BLaER1 treated with 17β-estradiol and CSF1 and Interleukin-3, amounts not matched to agents 10 nM and 100 nM (cell line): ENCODE measurements around the gene TRIOBP.

Experiments
- H3K27ac ChIP-seq, 11 experiments: shearing (Covaris generic); formaldehyde crosslinking; 2 replicates each; pipeline ENCODE4 v1.8.1; 2022
- H3K27me3 ChIP-seq, 11 experiments: shearing (Covaris generic); formaldehyde crosslinking; 2 replicates each; pipeline ENCODE4 v1.8.1; 2022
- H3K36me3 ChIP-seq, 11 experiments: shearing (Covaris generic); formaldehyde crosslinking; 2 replicates each; pipeline ENCODE4 v1.8.1; 2022
- H3K4me1 ChIP-seq, 10 experiments: shearing (Covaris generic); formaldehyde crosslinking; 2 replicates each; pipeline ENCODE4 v1.8.1; 2022
- H3K4me2 ChIP-seq, 11 experiments: shearing (Covaris generic); formaldehyde crosslinking; 2 replicates each; pipeline ENCODE4 v1.8.1; 2022
- H3K4me3 ChIP-seq, 10 experiments: shearing (Covaris generic); formaldehyde crosslinking; 2 replicates each; pipeline ENCODE4 v1.8.1; 2022
- H3K9ac ChIP-seq, 11 experiments: shearing (Covaris generic); formaldehyde crosslinking; 2 replicates each; pipeline ENCODE4 v1.8.1; 2022
- H3K9me3 ChIP-seq, 11 experiments: shearing (Covaris generic); formaldehyde crosslinking; replicated peaks in 1 of 11; 2 replicates each; pipeline ENCODE4 v1.8.1; 2022
- H4K20me1 ChIP-seq, 11 experiments: shearing (Covaris generic); formaldehyde crosslinking; 2 replicates each; pipeline ENCODE4 v1.8.1; 2022
- Cebpa-rat ChIP-seq, 11 experiments: shearing (Covaris generic); IDR thresholded peaks; 2 replicates each; pipeline ENCODE4 v1.8.1; 2022

TRIOBP gene

GRCh38 chr22:37816543-37817180 lies 119.8 kb downstream of the TRIOBP start:
- H3K4me1 ChIP-seq = peaks cover 6 to 13% (median 10%) of the 10 kb centered on the region in 10 experiments; a peak in 15 of 20 replicates
- peaks cover 0 to 28% (median 0%) of the 10 kb centered on the region in 11 experiments; a peak in 3 of 22 replicates for H3K36me3 ChIP-seq
- H3K4me3 ChIP-seq = no peak overlapping the region
- H4K20me1 ChIP-seq = peaks cover 0 to 10% (median 0%) of the 10 kb centered on the region in 11 experiments; a peak in 5 of 22 replicates
- peak overlapping the region in 1 of 11 experiments; percentile 19; a peak in 3 of 22 replicates for H3K9ac ChIP-seq
- peaks cover 31 to 47% (median 42%) of the 10 kb centered on the region in 11 experiments for H3K27me3 ChIP-seq
- H3K4me2 ChIP-seq = no peak overlapping the region
- no peak overlapping the region for H3K27ac ChIP-seq
- H3K9me3 ChIP-seq = no peaks in the 10 kb centered on the region
- no peak for TF ChIP-seq Cebpa-rat (IDR thresholded peaks at IDR 0.05)

- Histone ChIP-seq H3K27ac (no peak overlapping the region), H3K4me2 (peak overlapping the region; percentile 51 to 95 (median 74)), H4K20me1 (peaks cover 0 to 15% (median 0%) of the 10 kb centered on the region in 11 experiments; a peak in 5 of 22 replicates), H3K36me3 (peaks cover 0 to 28% (median 0%) of the 10 kb centered on the region in 11 experiments; a peak in 3 of 22 replicates), H3K9me3 (no peaks in the 10 kb centered on the region), H3K4me1 (peaks cover 6 to 18% (median 10%) of the 10 kb centered on the region in 10 experiments; a peak in 15 of 20 replicates), H3K4me3 (peak overlapping the region in 4 of 10 experiments; percentile 23 to 46 (median 34); a peak in 3 of 20 replicates), H3K9ac (peak overlapping the region in 8 of 11 experiments; percentile 15 to 61 (median 28); a peak in 8 of 22 replicates), H3K27me3 (peaks cover 40 to 56% (median 53%) of the 10 kb centered on the region in 11 experiments)
- no peak for TF ChIP-seq Cebpa-rat (IDR thresholded peaks at IDR 0.05)
Observed at GRCh38 chr22:37817705-37818408, 121.0 kb downstream of the TRIOBP start.

- Histone ChIP-seq H3K4me3 (peak overlapping the region in 6 of 10 experiments; percentile 6 to 43 (median 32); a peak in 8 of 20 replicates), H3K36me3 (peaks cover 0 to 28% (median 0%) of the 10 kb centered on the region in 11 experiments; a peak in 3 of 22 replicates), H3K4me1 (peaks cover 6 to 18% (median 10%) of the 10 kb centered on the region in 10 experiments; a peak in 15 of 20 replicates), H3K9ac (peak overlapping the region in 2 of 11 experiments; percentile 35 to 45; a peak in 2 of 22 replicates), H4K20me1 (peaks cover 0 to 20% (median 0%) of the 10 kb centered on the region in 11 experiments; a peak in 5 of 22 replicates), H3K27ac (no peak overlapping the region), H3K4me2 (peak overlapping the region; percentile 36 to 81 (median 57); a peak in 21 of 22 replicates), H3K9me3 (no peaks in the 10 kb centered on the region), H3K27me3 (peaks cover 46 to 63% (median 60%) of the 10 kb centered on the region in 11 experiments)
- no peak for TF ChIP-seq Cebpa-rat (IDR thresholded peaks at IDR 0.05)
Observed at GRCh38 chr22:37818409-37819104, 121.7 kb downstream of the TRIOBP start.

GRCh38 chr22:37819105-37819433 lies 122.2 kb downstream of the TRIOBP start:
- Histone ChIP-seq H3K9me3 (no peaks in the 10 kb centered on the region), H3K4me3 (peak overlapping the region in 4 of 10 experiments; percentile 6 to 43 (median 34); a peak in 5 of 20 replicates), H3K27me3 (peaks cover 50 to 68% (median 65%) of the 10 kb centered on the region in 11 experiments), H3K27ac (no peak overlapping the region), H3K36me3 (peaks cover 0 to 27% (median 0%) of the 10 kb centered on the region in 11 experiments; a peak in 3 of 22 replicates), H3K9ac (no peak overlapping the region), H3K4me1 (peaks cover 6 to 18% (median 10%) of the 10 kb centered on the region in 10 experiments; a peak in 15 of 20 replicates), H4K20me1 (peaks cover 0 to 20% (median 0%) of the 10 kb centered on the region in 11 experiments; a peak in 5 of 22 replicates), H3K4me2 (peak overlapping the region; percentile 36 to 81 (median 57); a peak in 15 of 22 replicates)
- no peak for TF ChIP-seq Cebpa-rat (IDR thresholded peaks at IDR 0.05)

GRCh38 chr22:37820350-37820749 lies 123.5 kb downstream of the TRIOBP start:
- Histone ChIP-seq H3K9me3 (no peaks in the 10 kb centered on the region), H3K36me3 (peaks cover 0 to 15% (median 0%) of the 10 kb centered on the region in 11 experiments; a peak in 2 of 22 replicates), H3K4me3 (no peak overlapping the region), H3K4me2 (no peak overlapping the region), H3K9ac (no peak overlapping the region), H4K20me1 (peaks cover 0 to 33% (median 0%) of the 10 kb centered on the region in 11 experiments; a peak in 6 of 22 replicates), H3K4me1 (peaks cover 6 to 18% (median 10%) of the 10 kb centered on the region in 10 experiments; a peak in 15 of 20 replicates), H3K27me3 (peaks cover 62 to 81% (median 78%) of the 10 kb centered on the region in 11 experiments), H3K27ac (no peak overlapping the region)
- no peak for TF ChIP-seq Cebpa-rat (IDR thresholded peaks at IDR 0.05)

GRCh38 chr22:37822079-37822833 lies 125.4 kb downstream of the TRIOBP start:
- Histone ChIP-seq H3K9ac (peak overlapping the region in 1 of 11 experiments; percentile 3; a peak in 1 of 22 replicates), H3K36me3 (no peaks in the 10 kb centered on the region), H3K27ac (no peak overlapping the region), H3K9me3 (no peaks in the 10 kb centered on the region), H3K27me3 (peaks cover 66 to 87% (median 83%) of the 10 kb centered on the region in 11 experiments), H3K4me3 (no peak overlapping the region), H3K4me1 (peaks cover 6 to 18% (median 10%) of the 10 kb centered on the region in 10 experiments; a peak in 15 of 20 replicates), H3K4me2 (peak overlapping the region in 4 of 11 experiments; percentile 7 to 30 (median 20); a peak in 3 of 22 replicates), H4K20me1 (peaks cover 0 to 37% (median 0%) of the 10 kb centered on the region in 11 experiments; a peak in 6 of 22 replicates)
- no peak for TF ChIP-seq Cebpa-rat (IDR thresholded peaks at IDR 0.05)

- Histone ChIP-seq H3K4me3 (no peak within 1 kb of the TSS), H4K20me1 (peaks cover 0 to 36% (median 0%) of the 10 kb centered on the region in 11 experiments; a peak in 6 of 22 replicates), H3K9ac (no peak within 1 kb of the TSS; a peak in 1 of 22 replicates), H3K9me3 (no peaks in the 10 kb centered on the region), H3K36me3 (peaks cover 0 to 4% (median 2%) of the 10 kb centered on the region in 11 experiments; a peak in 3 of 22 replicates), H3K4me1 (peaks cover 6 to 11% (median 7%) of the 10 kb centered on the region in 10 experiments; a peak in 14 of 20 replicates), H3K27me3 (peaks cover 59 to 76% (median 72%) of the 10 kb centered on the region in 11 experiments), H3K27ac (no peak within 1 kb of the TSS), H3K4me2 (peak within 1 kb of the TSS in 3 of 11 experiments; percentile 7 to 30 (median 18); a peak in 2 of 22 replicates)
- TF ChIP-seq Cebpa-rat (IDR thresholded peaks at IDR 0.05) = no peak
Observed at GRCh38 chr22:37823134-37823985, 126.5 kb downstream of the TRIOBP start, which contains the start of gene GALR3. Gene GALR3, plus strand, starts transcription at chr22:37823382. Its CDS starts 25 bp downstream, at chr22:37823407.
